ENCODE measurements around the gene COL15A1. TPM values are rescaled to one million over a fixed set of nuclear protein-coding genes. Genes with fewer than 3 reads are reported as not detected.

The COL15A1 gene
- polyA plus RNA-seq, 1 experiment: 3.2 TPM

GRCh38 chr9:98940276-98940675 lies 3.4 kb upstream of the COL15A1 start:
- no peak overlapping the region for H3K27ac ChIP-seq (ENCODE audit: low read depth, low read length)
- ChIA-PET POLR2A (no interaction called here), CTCF (no interaction called here)
- TF ChIP-seq CTCF (IDR thresholded peaks at IDR 0.05; ENCODE audit: low read depth, low read length): no peak
- no peak for DNase-seq (ENCODE audit: low read depth, low spot score)
- H3K9me3 ChIP-seq (ENCODE audit: control insufficient read depth, insufficient read depth, low read length): no peaks in the 10 kb centered on the region; the same call in 1 of the 2 replicates
- H3K4me3 ChIP-seq (ENCODE audit: low read depth, low read length): no peak overlapping the region
- H3K27me3 ChIP-seq (ENCODE audit: control insufficient read depth, insufficient read depth, low read length): peaks cover 78% of the 10 kb centered on the region

- H3K9me3 ChIP-seq (ENCODE audit: control insufficient read depth, insufficient read depth, low read length): no peaks in the 10 kb centered on the region; the same call in 1 of the 2 replicates
- ChIA-PET POLR2A (no interaction called here), CTCF (interaction anchor here (1.1 kb wide), 1 partner anchor 34 kb away, joined by 4 read pairs; no protein-coding TSS in a partner anchor)
- H3K27me3 ChIP-seq (ENCODE audit: control insufficient read depth, insufficient read depth, low read length): peaks cover 78% of the 10 kb centered on the region
- TF ChIP-seq CTCF (IDR thresholded peaks at IDR 0.05; ENCODE audit: low read depth, low read length): no peak
- DNase-seq (ENCODE audit: low read depth, low spot score): no peak
- no peak overlapping the region for H3K27ac ChIP-seq (ENCODE audit: low read depth, low read length)
- no peak overlapping the region for H3K4me3 ChIP-seq (ENCODE audit: low read depth, low read length)
Observed at GRCh38 chr9:98941946-98942523, 1.7 kb upstream of the COL15A1 start.

GRCh38 chr9:98942906-98943681 lies 613 bp upstream of the COL15A1 start:
- CTCF ChIA-PET: interaction anchor here (1.1 kb wide), 1 partner anchor 33 kb away, joined by 4 read pairs; no protein-coding TSS in a partner anchor
- Histone ChIP-seq H3K9me3 (ENCODE audit: control insufficient read depth, insufficient read depth, low read length) (no peaks in the 10 kb centered on the region; the same call in 1 of the 2 replicates), H3K27ac (ENCODE audit: low read depth, low read length) (no peak overlapping the region), H3K27me3 (ENCODE audit: control insufficient read depth, insufficient read depth, low read length) (peaks cover 81% of the 10 kb centered on the region), H3K4me3 (ENCODE audit: low read depth, low read length) (peak overlapping the region; percentile 64; the same call in 1 of the 2 replicates)
- no peak for DNase-seq (ENCODE audit: low read depth, low spot score)
- no peak for TF ChIP-seq CTCF (IDR thresholded peaks at IDR 0.05; ENCODE audit: low read depth, low read length)
- POLR2A ChIA-PET: no interaction called here

- peak overlapping the region; percentile 64 for H3K4me3 ChIP-seq (ENCODE audit: low read depth, low read length)
- POLR2A ChIA-PET: interaction anchor here (1.2 kb wide), 1 partner anchor 14 kb away, joined by 3 read pairs; no protein-coding TSS in a partner anchor
- H3K27ac ChIP-seq (ENCODE audit: low read depth, low read length): no peak overlapping the region
- CTCF ChIA-PET: interaction anchor here (1.1 kb wide), 1 partner anchor 96 kb away, joined by 3 read pairs; no protein-coding TSS in a partner anchor
- H3K9me3 ChIP-seq (ENCODE audit: control insufficient read depth, insufficient read depth, low read length): no peaks in the 10 kb centered on the region; the same call in 1 of the 2 replicates
- peaks cover 79% of the 10 kb centered on the region for H3K27me3 ChIP-seq (ENCODE audit: control insufficient read depth, insufficient read depth, low read length)
- DNase-seq (ENCODE audit: low read depth, low spot score): no peak
- TF ChIP-seq CTCF (IDR thresholded peaks at IDR 0.05; ENCODE audit: low read depth, low read length): no peak
Observed at GRCh38 chr9:98944057-98944733, 488 bp downstream of the COL15A1 start.

Data from AG04450 (cell line).